ENCODE results near the gene AP4S1. TPM values are rescaled to one million over a fixed set of nuclear protein-coding genes. Genes with fewer than 3 reads are reported as not detected.

Gene AP4S1
- total RNA-seq, 4 donors from 2014 or later, result 2.9 to 12.8 (median 9.2) TPM

DNA sequence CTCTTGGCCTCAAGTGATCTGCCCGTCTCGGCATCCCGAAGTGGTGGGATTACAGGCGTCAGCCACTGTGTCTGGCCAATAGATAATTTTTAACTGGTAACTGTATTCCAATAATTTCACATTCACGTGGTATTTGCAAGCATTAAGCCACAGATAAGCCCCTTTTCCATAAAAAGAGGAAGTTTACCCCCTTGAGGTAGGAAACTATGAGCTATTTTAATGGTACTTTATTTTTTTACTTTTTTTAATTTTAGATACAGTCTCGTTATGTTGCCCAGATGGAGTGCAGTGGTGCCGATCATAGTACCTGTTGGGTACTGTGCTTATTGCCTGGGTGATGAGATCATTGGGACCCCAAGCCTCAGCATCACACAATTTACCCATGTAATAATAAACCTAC lies 42.9 kb upstream of the AP4S1 start:
- H3K4me1 ChIP-seq, result no peaks in the 10 kb centered on the region
- H3K27me3 ChIP-seq, result no peaks in the 10 kb centered on the region
- no peak for ATAC-seq
- H3K27ac ChIP-seq, result peak overlapping the region in 1 of 4 donors; percentile 25
- no peaks in the 10 kb centered on the region for H3K9me3 ChIP-seq
- in situ Hi-C loops (cut with MboI; ENCODE audit: low sequenced_read_pairs in 4 of 4) (loop anchor here in 3 of 4 donors (5.0 to 25.0 kb wide), 3 partner anchors 95 to 380 kb away; no protein-coding TSS in a partner anchor), intact Hi-C loops (cut with DNase I; ENCODE audit: low total_unique reads) (loop anchor here (5.0 to 10.0 kb wide), 2 partner anchors 222 to 375 kb away; partner anchors contain the start of gene HECTD1)
- DNase-seq, result no peak
- no peaks in the 10 kb centered on the region for H3K36me3 ChIP-seq
- no peak for TF ChIP-seq POLR2A (IDR thresholded peaks at IDR 0.05)
- TF ChIP-seq, protein P1, sequence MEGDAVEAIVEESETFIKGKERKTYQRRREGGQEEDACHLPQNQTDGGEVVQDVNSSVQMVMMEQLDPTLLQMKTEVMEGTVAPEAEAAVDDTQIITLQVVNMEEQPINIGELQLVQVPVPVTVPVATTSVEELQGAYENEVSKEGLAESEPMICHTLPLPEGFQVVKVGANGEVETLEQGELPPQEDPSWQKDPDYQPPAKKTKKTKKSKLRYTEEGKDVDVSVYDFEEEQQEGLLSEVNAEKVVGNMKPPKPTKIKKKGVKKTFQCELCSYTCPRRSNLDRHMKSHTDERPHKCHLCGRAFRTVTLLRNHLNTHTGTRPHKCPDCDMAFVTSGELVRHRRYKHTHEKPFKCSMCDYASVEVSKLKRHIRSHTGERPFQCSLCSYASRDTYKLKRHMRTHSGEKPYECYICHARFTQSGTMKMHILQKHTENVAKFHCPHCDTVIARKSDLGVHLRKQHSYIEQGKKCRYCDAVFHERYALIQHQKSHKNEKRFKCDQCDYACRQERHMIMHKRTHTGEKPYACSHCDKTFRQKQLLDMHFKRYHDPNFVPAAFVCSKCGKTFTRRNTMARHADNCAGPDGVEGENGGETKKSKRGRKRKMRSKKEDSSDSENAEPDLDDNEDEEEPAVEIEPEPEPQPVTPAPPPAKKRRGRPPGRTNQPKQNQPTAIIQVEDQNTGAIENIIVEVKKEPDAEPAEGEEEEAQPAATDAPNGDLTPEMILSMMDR (IDR thresholded peaks at IDR 0.05 in 4 of 5, conservative IDR thresholded peaks at IDR 0.05 in 1 of 5), result no peak
- no peak overlapping the region for H3K4me3 ChIP-seq

DNA sequence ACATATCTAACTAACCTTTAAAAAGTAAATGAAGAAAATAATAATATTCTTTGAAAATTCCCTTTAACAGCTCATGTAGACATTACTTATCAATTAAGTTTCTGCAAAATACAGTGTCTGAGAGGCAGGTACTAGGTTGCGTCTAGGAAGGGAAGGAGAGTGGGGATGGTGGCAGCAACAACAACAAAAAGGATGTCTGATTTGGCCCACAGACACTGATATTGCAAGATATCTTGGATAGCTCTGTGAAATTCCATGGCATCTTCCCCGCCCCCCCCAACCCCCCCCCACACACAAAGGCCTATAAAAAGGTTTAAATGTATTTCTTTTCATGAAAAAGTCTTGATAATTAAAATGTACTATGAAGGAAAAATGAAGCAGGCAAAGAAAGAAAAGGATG lies 41.6 kb upstream of the AP4S1 start:
- Histone ChIP-seq H3K4me1 (peaks cover 0 to 10% of the 10 kb centered on the region in 2 donors), H3K4me3 (no peak overlapping the region), H3K9me3 (no peaks in the 10 kb centered on the region), H3K27me3 (no peaks in the 10 kb centered on the region), H3K36me3 (no peaks in the 10 kb centered on the region), H3K27ac (no peak overlapping the region)
- in situ Hi-C loops (cut with MboI; ENCODE audit: low sequenced_read_pairs in 4 of 4), result loop anchor here in 3 of 4 donors (5.0 to 25.0 kb wide), 3 partner anchors 93 to 378 kb away; no protein-coding TSS in a partner anchor
- TF ChIP-seq, protein P1 (IDR thresholded peaks at IDR 0.05 in 4 of 5, conservative IDR thresholded peaks at IDR 0.05 in 1 of 5), result no peak
- no peak for TF ChIP-seq POLR2A (IDR thresholded peaks at IDR 0.05)
- no peak for DNase-seq
- intact Hi-C loops (cut with DNase I; ENCODE audit: low total_unique reads), result loop anchor here (5.0 to 10.0 kb wide), 2 partner anchors 221 to 373 kb away; partner anchors contain the start of gene HECTD1
- no peak for ATAC-seq

DNA sequence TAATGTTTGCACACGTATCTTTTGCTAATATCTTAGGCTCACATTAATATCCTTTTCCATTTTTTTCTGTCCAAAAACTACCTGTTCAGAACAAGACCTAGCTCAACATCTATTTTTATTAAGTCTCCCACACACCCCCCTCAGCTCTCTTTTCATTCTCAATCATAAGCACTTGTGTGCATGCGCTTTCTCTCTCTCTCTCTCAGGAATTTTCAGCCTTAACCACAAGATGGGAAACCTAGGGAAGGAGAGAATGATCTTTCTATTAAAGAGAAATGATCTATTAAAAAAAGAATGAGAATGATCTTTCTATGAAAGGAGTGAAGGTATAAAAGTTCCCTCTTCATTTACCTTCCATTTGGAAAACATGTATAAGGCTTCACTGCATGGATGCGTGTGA lies 39.7 kb upstream of the AP4S1 start:
- in situ Hi-C loops (cut with MboI; ENCODE audit: low sequenced_read_pairs in 4 of 4) (loop anchor here in 2 of 4 donors (25.0 kb wide), 1 partner anchor 377 kb away; no protein-coding TSS in a partner anchor), intact Hi-C loops (cut with DNase I; ENCODE audit: low total_unique reads) (loop anchor here (10.0 kb wide), 1 partner anchor 219 kb away; the partner anchor contains the start of gene HECTD1)
- ATAC-seq (no peak), DNase-seq (no peak)
- no peak for TF ChIP-seq POLR2A (IDR thresholded peaks at IDR 0.05)
- TF ChIP-seq, protein P1 (IDR thresholded peaks at IDR 0.05 in 4 of 5, conservative IDR thresholded peaks at IDR 0.05 in 1 of 5), result no peak
- no peak overlapping the region for H3K27ac ChIP-seq
- H3K4me3 ChIP-seq, result no peak overlapping the region
- no peaks in the 10 kb centered on the region for H3K27me3 ChIP-seq
- no peaks in the 10 kb centered on the region for H3K9me3 ChIP-seq
- peaks cover 0 to 24% of the 10 kb centered on the region in 2 donors for H3K4me1 ChIP-seq
- H3K36me3 ChIP-seq, result no peaks in the 10 kb centered on the region

DNA sequence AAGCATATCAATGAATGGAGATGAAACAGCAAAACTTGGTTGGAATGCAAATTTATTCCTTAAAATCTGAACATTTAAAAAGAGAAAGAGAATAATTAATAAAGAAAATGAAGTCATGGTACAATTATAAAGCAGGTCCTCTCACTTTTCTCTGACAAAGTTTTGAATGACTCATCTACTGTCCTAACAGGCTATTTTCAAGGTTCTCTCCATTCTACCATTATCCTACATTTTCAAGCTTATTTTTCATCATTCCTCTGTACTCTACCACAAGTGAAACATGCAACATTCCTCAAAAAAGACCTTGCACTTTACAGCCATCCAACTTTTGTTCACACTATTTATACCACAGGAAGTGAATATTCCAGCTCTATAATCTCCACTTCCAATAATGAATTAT lies 36.9 kb upstream of the AP4S1 start:
- DNase-seq (no peak), ATAC-seq (peak in 1 of 2 donors; percentile 57)
- H3K9me3 ChIP-seq, result no peaks in the 10 kb centered on the region
- peak overlapping the region in 3 of 4 donors; percentile 4 to 53 (median 45) for H3K27ac ChIP-seq
- peaks cover 10 to 38% of the 10 kb centered on the region in 2 donors for H3K4me1 ChIP-seq
- intact Hi-C loops (cut with DNase I; ENCODE audit: low total_unique reads), result loop anchor here (10.0 kb wide), 1 partner anchor 216 kb away; the partner anchor contains the start of gene HECTD1
- H3K36me3 ChIP-seq, result no peaks in the 10 kb centered on the region
- TF ChIP-seq, protein P1 (IDR thresholded peaks at IDR 0.05 in 4 of 5, conservative IDR thresholded peaks at IDR 0.05 in 1 of 5), result no peak
- no peak for TF ChIP-seq POLR2A (IDR thresholded peaks at IDR 0.05)
- in situ Hi-C loops (cut with MboI; ENCODE audit: low sequenced_read_pairs in 4 of 4), result loop anchor here in 2 of 4 donors (25.0 kb wide), 1 partner anchor 374 kb away; no protein-coding TSS in a partner anchor
- no peak overlapping the region for H3K4me3 ChIP-seq
- no peaks in the 10 kb centered on the region for H3K27me3 ChIP-seq
